Hepatocyte (in vitro differentiated cells): ENCODE data around the gene LCN1.

Experiments used
- CTCF ChIP-seq: fragments of 200-600 bp; sonication (generic); IDR thresholded peaks from 2 replicates; pipeline ENCODE4 v1.5.1; 2016; ENCODE audit warnings: antibody characterized with exemption, mild to moderate bottlenecking; ENCODE audit not compliant: poor library complexity
- EZH2 ChIP-seq: fragments of 200-600 bp; sonication (generic); IDR thresholded peaks from 2 replicates; pipeline ENCODE4 v1.6.1; 2016; ENCODE audit warnings: antibody characterized with exemption, mild to moderate bottlenecking, borderline replicate concordance

GRCh38 chr9:135494791-135495559 is 26.3 kb upstream of the LCN1 start:
- TF ChIP-seq EZH2: no peak
- TF ChIP-seq CTCF: no peak
